ENCODE measurements around the gene NIPAL3.

DNA sequence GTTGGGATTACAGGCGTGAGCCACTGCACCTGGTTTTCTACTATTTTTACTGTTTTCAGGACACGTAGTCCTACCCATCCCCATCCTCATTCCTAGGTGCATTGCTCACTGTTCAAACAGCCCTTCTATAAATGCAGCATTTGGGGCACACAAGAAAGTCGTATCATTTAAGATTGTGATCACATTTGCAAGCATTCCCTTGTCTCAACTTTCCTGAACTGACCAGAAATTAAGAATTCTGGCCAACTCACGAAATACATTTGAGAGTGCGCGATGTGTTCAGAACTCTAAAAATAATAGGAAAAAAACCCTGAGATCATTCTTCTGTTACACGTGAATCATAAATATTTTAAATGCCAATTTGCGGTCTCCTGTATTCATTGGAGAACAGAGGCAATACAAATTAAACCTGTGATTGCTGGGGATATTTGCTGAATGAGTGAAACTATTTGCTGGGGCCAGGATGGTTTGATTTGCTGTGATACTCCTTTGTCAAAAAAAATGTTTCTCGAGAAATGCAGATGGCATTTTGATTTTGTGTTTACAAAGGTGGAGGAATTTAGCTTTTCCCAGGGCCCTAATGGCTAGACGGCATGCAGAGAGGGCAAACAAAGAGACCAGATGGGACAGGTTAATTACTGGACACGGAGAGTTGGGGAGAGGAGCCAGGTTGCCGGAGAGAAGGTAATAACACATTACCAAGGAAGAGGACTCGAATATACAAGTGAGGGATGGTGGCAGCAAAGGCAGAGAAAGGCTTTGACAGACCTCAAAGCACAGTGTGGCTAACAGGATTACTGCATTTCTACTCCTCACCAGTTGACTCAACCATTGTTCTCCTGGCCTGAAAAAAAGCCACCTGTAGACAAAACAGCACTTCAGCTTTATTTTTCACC, 40.5 kb upstream of the NIPAL3 start:
- TF ChIP-seq, protein P1, sequence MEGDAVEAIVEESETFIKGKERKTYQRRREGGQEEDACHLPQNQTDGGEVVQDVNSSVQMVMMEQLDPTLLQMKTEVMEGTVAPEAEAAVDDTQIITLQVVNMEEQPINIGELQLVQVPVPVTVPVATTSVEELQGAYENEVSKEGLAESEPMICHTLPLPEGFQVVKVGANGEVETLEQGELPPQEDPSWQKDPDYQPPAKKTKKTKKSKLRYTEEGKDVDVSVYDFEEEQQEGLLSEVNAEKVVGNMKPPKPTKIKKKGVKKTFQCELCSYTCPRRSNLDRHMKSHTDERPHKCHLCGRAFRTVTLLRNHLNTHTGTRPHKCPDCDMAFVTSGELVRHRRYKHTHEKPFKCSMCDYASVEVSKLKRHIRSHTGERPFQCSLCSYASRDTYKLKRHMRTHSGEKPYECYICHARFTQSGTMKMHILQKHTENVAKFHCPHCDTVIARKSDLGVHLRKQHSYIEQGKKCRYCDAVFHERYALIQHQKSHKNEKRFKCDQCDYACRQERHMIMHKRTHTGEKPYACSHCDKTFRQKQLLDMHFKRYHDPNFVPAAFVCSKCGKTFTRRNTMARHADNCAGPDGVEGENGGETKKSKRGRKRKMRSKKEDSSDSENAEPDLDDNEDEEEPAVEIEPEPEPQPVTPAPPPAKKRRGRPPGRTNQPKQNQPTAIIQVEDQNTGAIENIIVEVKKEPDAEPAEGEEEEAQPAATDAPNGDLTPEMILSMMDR (conservative IDR thresholded peaks at IDR 0.05; ENCODE audit: low read length), result no peak
- TF ChIP-seq EZH2phosphoT487 (IDR thresholded peaks at IDR 0.05; ENCODE audit: borderline replicate concordance, low read depth, low read length), result no peak
